HL-60 (cell line): ENCODE results near the gene CELF2.

Experiments
- DNase-seq, 2 experiments: peaks; one replicate each; pipeline ENCODE4 v3.0.0-alpha.2; 2010 to 2020; ENCODE audit warnings: low read depth in 1 of 2, low spot score in 1 of 2
- H3K27ac ChIP-seq: fragments of 250-450 bp; sonication (Bioruptor Pico); replicated peaks from 2 replicates; pipeline ENCODE4 v1.5.1; 2020; ENCODE audit warnings: mild to moderate bottlenecking, moderate library complexity
- H3K27me3 ChIP-seq: fragments of 250-450 bp; sonication (Bioruptor Pico); 2 replicates; pipeline ENCODE4 v1.5.1; 2021; ENCODE audit warnings: mild to moderate bottlenecking, moderate library complexity; ENCODE audit not compliant: insufficient read depth, poor library complexity, severe bottlenecking
- H3K4me3 ChIP-seq: replicated peaks from 2 replicates; pipeline ENCODE4 v1.5.1; 2011; ENCODE audit warnings: mild to moderate bottlenecking, control low read depth, low read length; ENCODE audit not compliant: insufficient read depth
- CTCF ChIP-seq: IDR thresholded peaks from one replicate; pipeline ENCODE4 v1.5.1; 2011; ENCODE audit warnings: low read length, control low read depth, inconsistent platforms; ENCODE audit not compliant: insufficient read depth
- GABPA ChIP-seq: IDR thresholded peaks from 2 replicates; pipeline ENCODE4 v1.6.1; 2012; ENCODE audit warnings: low read depth
- POLR2AphosphoS5 ChIP-seq: IDR thresholded peaks from 2 replicates; pipeline ENCODE4 v1.6.1; 2012; ENCODE audit warnings: low read depth
- SPI1 ChIP-seq: IDR thresholded peaks from 2 replicates; pipeline ENCODE4 v1.6.1; 2012; ENCODE audit warnings: low read depth, mild to moderate bottlenecking, borderline replicate concordance
- TF ChIP-seq, protein P1 (sequence below): IDR thresholded peaks from 2 replicates; pipeline ENCODE4 v1.6.1; 2012; ENCODE audit warnings: low read depth; ENCODE audit not compliant: insufficient replicate concordance

Gene CELF2

GRCh38 chr10:11088709-11089108, 71.0 kb downstream of the CELF2 start:
- TF ChIP-seq CTCF (no peak), GABPA (no peak), SPI1 (no peak), POLR2AphosphoS5 (no peak)
- TF ChIP-seq, protein P1, sequence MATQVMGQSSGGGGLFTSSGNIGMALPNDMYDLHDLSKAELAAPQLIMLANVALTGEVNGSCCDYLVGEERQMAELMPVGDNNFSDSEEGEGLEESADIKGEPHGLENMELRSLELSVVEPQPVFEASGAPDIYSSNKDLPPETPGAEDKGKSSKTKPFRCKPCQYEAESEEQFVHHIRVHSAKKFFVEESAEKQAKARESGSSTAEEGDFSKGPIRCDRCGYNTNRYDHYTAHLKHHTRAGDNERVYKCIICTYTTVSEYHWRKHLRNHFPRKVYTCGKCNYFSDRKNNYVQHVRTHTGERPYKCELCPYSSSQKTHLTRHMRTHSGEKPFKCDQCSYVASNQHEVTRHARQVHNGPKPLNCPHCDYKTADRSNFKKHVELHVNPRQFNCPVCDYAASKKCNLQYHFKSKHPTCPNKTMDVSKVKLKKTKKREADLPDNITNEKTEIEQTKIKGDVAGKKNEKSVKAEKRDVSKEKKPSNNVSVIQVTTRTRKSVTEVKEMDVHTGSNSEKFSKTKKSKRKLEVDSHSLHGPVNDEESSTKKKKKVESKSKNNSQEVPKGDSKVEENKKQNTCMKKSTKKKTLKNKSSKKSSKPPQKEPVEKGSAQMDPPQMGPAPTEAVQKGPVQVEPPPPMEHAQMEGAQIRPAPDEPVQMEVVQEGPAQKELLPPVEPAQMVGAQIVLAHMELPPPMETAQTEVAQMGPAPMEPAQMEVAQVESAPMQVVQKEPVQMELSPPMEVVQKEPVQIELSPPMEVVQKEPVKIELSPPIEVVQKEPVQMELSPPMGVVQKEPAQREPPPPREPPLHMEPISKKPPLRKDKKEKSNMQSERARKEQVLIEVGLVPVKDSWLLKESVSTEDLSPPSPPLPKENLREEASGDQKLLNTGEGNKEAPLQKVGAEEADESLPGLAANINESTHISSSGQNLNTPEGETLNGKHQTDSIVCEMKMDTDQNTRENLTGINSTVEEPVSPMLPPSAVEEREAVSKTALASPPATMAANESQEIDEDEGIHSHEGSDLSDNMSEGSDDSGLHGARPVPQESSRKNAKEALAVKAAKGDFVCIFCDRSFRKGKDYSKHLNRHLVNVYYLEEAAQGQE: no peak
- no peak for DNase-seq
- H3K4me3 ChIP-seq: no peak overlapping the region
- H3K27me3 ChIP-seq: no peaks in the 10 kb centered on the region
- no peak overlapping the region for H3K27ac ChIP-seq

DNA sequence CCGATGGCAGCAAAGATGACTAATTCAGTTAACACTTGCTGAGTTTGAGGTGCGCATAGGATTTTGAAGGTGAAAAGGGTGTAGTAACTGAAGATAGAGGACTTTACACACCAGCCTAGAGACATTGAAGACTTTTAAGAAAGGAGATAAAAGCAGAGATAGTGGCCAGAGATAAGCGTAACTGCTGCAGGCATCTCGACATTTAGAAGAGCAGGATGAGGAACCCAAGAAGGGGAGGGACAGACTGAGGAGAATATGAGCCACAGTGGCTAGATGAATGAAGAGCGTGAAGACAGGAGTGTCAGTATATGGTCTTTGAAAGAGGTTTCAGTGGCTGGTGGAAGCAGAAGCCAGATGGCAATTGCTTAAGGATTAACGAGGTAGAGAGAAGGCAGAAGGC, 71.6 kb downstream of the CELF2 start:
- Histone ChIP-seq H3K27me3 (no peaks in the 10 kb centered on the region), H3K27ac (no peak overlapping the region), H3K4me3 (no peak overlapping the region)
- no peak for DNase-seq
- TF ChIP-seq CTCF: no peak
- TF ChIP-seq GABPA: no peak
- no peak for TF ChIP-seq SPI1
- TF ChIP-seq, protein P1: no peak
- TF ChIP-seq POLR2AphosphoS5: no peak

- no peak for DNase-seq
- Histone ChIP-seq H3K4me3 (no peak overlapping the region), H3K27me3 (no peaks in the 10 kb centered on the region), H3K27ac (no peak overlapping the region)
- no peak for TF ChIP-seq CTCF
- no peak for TF ChIP-seq SPI1
- no peak for TF ChIP-seq POLR2AphosphoS5
- TF ChIP-seq, protein P1: no peak
- TF ChIP-seq GABPA: no peak
Measured at GRCh38 chr10:11091517-11092102, 73.9 kb downstream of the CELF2 start.
